Smooth muscle cell (in vitro differentiated cells): ENCODE data around the gene RPA3. TPM values are rescaled to one million over a fixed set of nuclear protein-coding genes. Genes with fewer than 3 reads are reported as not detected.

Source experiments
- DNase-seq: peaks from one replicate; lab custom pipeline; 2025; ENCODE audit not compliant: unreplicated experiment; lab: John Stamatoyannopoulos, UW
- H2AFZ ChIP-seq: fragments of 200-600 bp; sonication (generic); 2 replicates; pipeline ENCODE4 v1.6.0; 2016; ENCODE audit warnings: antibody characterized with exemption, low read depth, mild to moderate bottlenecking
- H3F3A ChIP-seq: fragments of 200-600 bp; sonication (generic); 2 replicates; pipeline ENCODE4 v1.6.0; 2017; ENCODE audit warnings: antibody characterized with exemption, low read depth
- H3K27ac ChIP-seq: fragments of 200-600 bp; sonication (generic); 2 replicates; pipeline ENCODE4 v1.5.1; 2016; ENCODE audit warnings: low read depth, mild to moderate bottlenecking
- H3K27me3 ChIP-seq: fragments of 200-600 bp; sonication (generic); 2 replicates; pipeline ENCODE4 v1.6.1; 2016; ENCODE audit warnings: low read depth, mild to moderate bottlenecking
- H3K36me3 ChIP-seq: fragments of 200-600 bp; sonication (generic); 2 replicates; pipeline ENCODE4 v1.5.1; 2016; ENCODE audit warnings: low read depth
- H3K4me1 ChIP-seq: fragments of 200-600 bp; sonication (generic); 2 replicates; pipeline ENCODE4 v1.5.1; 2016; ENCODE audit warnings: low read depth
- H3K4me2 ChIP-seq: fragments of 200-600 bp; sonication (generic); 2 replicates; pipeline ENCODE4 v1.6.0; 2016; ENCODE audit warnings: mild to moderate bottlenecking
- H3K4me3 ChIP-seq: fragments of 200-600 bp; sonication (generic); 2 replicates; pipeline ENCODE4 v1.5.1; 2016; ENCODE audit warnings: mild to moderate bottlenecking
- H3K79me2 ChIP-seq: fragments of 200-600 bp; sonication (generic); 2 replicates; pipeline ENCODE4 v1.6.0; 2016; ENCODE audit warnings: low read depth, mild to moderate bottlenecking
- H3K9ac ChIP-seq: fragments of 200-600 bp; sonication (generic); 2 replicates; pipeline ENCODE4 v1.6.0; 2016; ENCODE audit warnings: low read depth
- H3K9me3 ChIP-seq: fragments of 200-600 bp; sonication (generic); replicated peaks from 2 replicates; pipeline ENCODE4 v1.5.1; 2016; ENCODE audit warnings: low read depth
- H4K20me1 ChIP-seq: fragments of 200-600 bp; sonication (generic); 2 replicates; pipeline ENCODE4 v1.6.0; 2016; ENCODE audit warnings: low read depth
- CTCF ChIP-seq: fragments of 200-600 bp; sonication (generic); IDR thresholded peaks from 2 replicates; pipeline ENCODE4 v1.5.1; 2017; ENCODE audit warnings: borderline replicate concordance, mild to moderate bottlenecking, antibody characterized with exemption; ENCODE audit not compliant: insufficient read depth, poor library complexity, severe bottlenecking
- WGBS: methylation state at CpG from one replicate; pipeline ENCODE4 v1.1.7; 2016; ENCODE audit warnings: low lambda C conversion rate; 5-methylcytosine and 5-hydroxymethylcytosine counted together
- polyA plus RNA-seq: library from polyadenylated mRNA; unstranded; fragments of >200 nt; fragmentation: Nextera tagmentation; extraction: Ambion mirVana; gene quantifications from 2 replicates; pipeline ENCODE4 v1.2.1, GENCODE V29; 2016
- total RNA-seq: library from RNA; depleted of rRNA; stranded (reverse); fragments of >200 nt; gene quantifications from 2 replicates; pipeline ENCODE4 v1.2.3, GENCODE V29; 2014

The RPA3 gene
- total and polyA plus RNA-seq, 2 experiments from 2014 or later: 37.2 to 63.7 TPM

GRCh38 chr7:7654964-7655715 is 63.3 kb downstream of the RPA3 start:
- Histone ChIP-seq H3K27ac (peak overlapping the region; percentile 8), H3K4me1 (peaks cover 4% of the 10 kb centered on the region), H3K27me3 (no peaks in the 10 kb centered on the region), H4K20me1 (no peaks in the 10 kb centered on the region), H3K79me2 (peaks cover 49% of the 10 kb centered on the region), H3K4me3 (no peak overlapping the region), H3K4me2 (no peak overlapping the region), H2AFZ (no peak overlapping the region), H3F3A (peaks cover 14% of the 10 kb centered on the region), H3K36me3 (no peaks in the 10 kb centered on the region), H3K9ac (no peak overlapping the region), H3K9me3 (no peaks in the 10 kb centered on the region)
- 31% methylated on average over 4 of the region's 4 CpGs for WGBS
- no peak for TF ChIP-seq CTCF
- DNase-seq: no peak

- no peak for DNase-seq
- peak; percentile 43 for TF ChIP-seq CTCF
- Histone ChIP-seq H3F3A (peaks cover 14% of the 10 kb centered on the region), H3K4me2 (no peak overlapping the region), H3K79me2 (peaks cover 52% of the 10 kb centered on the region), H3K36me3 (no peaks in the 10 kb centered on the region), H3K9me3 (no peaks in the 10 kb centered on the region), H3K4me1 (peaks cover 4% of the 10 kb centered on the region), H4K20me1 (peaks cover 5% of the 10 kb centered on the region), H3K4me3 (no peak overlapping the region), H2AFZ (no peak overlapping the region), H3K27me3 (no peaks in the 10 kb centered on the region), H3K9ac (no peak overlapping the region), H3K27ac (peak overlapping the region; percentile 8)
- 59% methylated on average over 3 of the region's 3 CpGs for WGBS
Measured at GRCh38 chr7:7653593-7654187, 64.7 kb downstream of the RPA3 start.

- H3K9ac ChIP-seq: no peak overlapping the region
- H3K4me1 ChIP-seq: peaks cover 4% of the 10 kb centered on the region
- no peaks in the 10 kb centered on the region for H3K9me3 ChIP-seq
- no peak overlapping the region for H2AFZ ChIP-seq
- no peak overlapping the region for H3K27ac ChIP-seq
- H3K4me2 ChIP-seq: no peak overlapping the region
- no peaks in the 10 kb centered on the region for H3K27me3 ChIP-seq
- H3K4me3 ChIP-seq: no peak overlapping the region
- H4K20me1 ChIP-seq: peaks cover 5% of the 10 kb centered on the region
- peaks cover 51% of the 10 kb centered on the region for H3K79me2 ChIP-seq
- H3K36me3 ChIP-seq: no peaks in the 10 kb centered on the region
- 92% methylated on average over 1 of the region's 1 CpG for WGBS
- TF ChIP-seq CTCF: no peak
- DNase-seq: no peak
- peaks cover 14% of the 10 kb centered on the region for H3F3A ChIP-seq
Measured at GRCh38 chr7:7652798-7653540, 65.4 kb downstream of the RPA3 start.
